ENCODE results near the gene RGMA. TPM values are rescaled to one million over a fixed set of nuclear protein-coding genes. Genes with fewer than 3 reads are reported as not detected.

Gene RGMA
- total and polyA plus RNA-seq, 2 donors (not counting 3 experiments of a cell fraction or from before 2014, with no cell fraction given): 0.06 to 0.13 TPM

DNA sequence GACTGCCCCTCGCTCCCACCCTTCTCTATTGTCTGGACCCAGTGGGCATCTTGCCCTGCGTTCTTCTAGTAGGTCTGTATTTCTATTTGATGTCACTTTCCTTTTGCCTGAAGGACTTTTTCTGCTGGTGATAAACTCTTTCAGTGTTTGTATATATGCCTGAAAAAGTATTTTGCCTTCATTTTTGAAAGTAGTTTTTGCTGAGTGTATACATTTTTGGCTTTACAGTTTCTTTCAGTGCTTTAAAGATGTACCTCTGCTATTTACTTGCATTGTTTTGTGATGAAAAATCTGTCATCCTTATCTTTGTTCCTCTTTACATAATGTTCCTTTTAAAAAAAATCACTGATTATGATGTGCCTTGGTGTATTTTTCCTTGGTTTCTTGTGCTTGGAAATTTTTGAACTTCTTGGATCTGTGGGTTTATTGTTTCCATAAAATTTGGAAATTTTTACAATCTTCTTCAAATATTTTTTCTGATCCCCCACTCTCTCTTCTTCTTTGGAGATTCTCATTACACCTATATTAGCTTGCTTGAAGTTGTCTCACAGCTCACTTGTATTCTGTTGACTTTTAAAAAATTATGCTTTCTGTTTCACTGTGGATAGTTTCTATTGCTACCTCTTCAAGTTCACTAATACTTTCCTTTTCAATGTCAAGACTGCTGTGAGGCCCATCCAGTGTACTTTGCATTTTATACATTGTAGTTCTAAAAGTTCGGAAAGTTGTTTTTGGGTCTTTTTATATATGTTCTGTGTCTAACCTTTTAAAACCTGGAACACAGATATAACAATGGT is 67.8 kb downstream of the RGMA start:
- Histone ChIP-seq H4K20me1 (replicated peaks; ENCODE audit: control insufficient read depth, extremely low read depth, insufficient read depth, low read length) (no peaks in the 10 kb centered on the region), H3K4me2 (ENCODE audit: insufficient read depth, low read length) (no peak overlapping the region), H3K36me3 (ENCODE audit: control insufficient read depth in 2 of 2, extremely low read depth in 1 of 2, insufficient read depth in 2 of 2, low read length in 2 of 2) (peaks cover 39 to 41% of the 10 kb centered on the region in 2 experiments), H3K9ac (replicated peaks; ENCODE audit: extremely low read depth, insufficient read depth, low read length) (no peak overlapping the region), H3K4me3 (replicated peaks in 1 of 3; ENCODE audit: insufficient read depth in 1 of 3, low read depth in 1 of 3, low read length in 3 of 3) (no peak overlapping the region), H3K9me3 (replicated peaks; ENCODE audit: control insufficient read depth, insufficient read depth, low read length) (no peaks in the 10 kb centered on the region), H3K79me2 (ENCODE audit: control insufficient read depth, insufficient read depth, low read length) (peaks cover 38% of the 10 kb centered on the region), H3K27ac (ENCODE audit: insufficient read depth, low read depth, low read length) (no peak overlapping the region), H2AFZ (ENCODE audit: low read depth, low read length) (no peak overlapping the region), H3K4me1 (ENCODE audit: control insufficient read depth, extremely low read depth, insufficient read depth, low read length) (no peaks in the 10 kb centered on the region), H3K9me1 (replicated peaks; ENCODE audit: control insufficient read depth, extremely low read depth, insufficient read depth, low read length) (no peaks in the 10 kb centered on the region), H3K27me3 (ENCODE audit: control insufficient read depth in 2 of 2, insufficient read depth in 2 of 2, low read length in 2 of 2) (no peaks in the 10 kb centered on the region)
- ChIA-PET CTCF (interaction anchor here (1.4 to 3.0 kb wide), 3 partner anchors 9 to 225 kb away, joined by 3 to 11 read pairs (median 5); no protein-coding TSS in a partner anchor), POLR2A (no interaction called here)
- TF ChIP-seq MAX (IDR thresholded peaks at IDR 0.05; ENCODE audit: insufficient read depth, insufficient read length) (no peak), JUN (IDR thresholded peaks at IDR 0.05; ENCODE audit: borderline replicate concordance, insufficient read depth, insufficient read length, low read depth) (no peak)
- intact Hi-C loops (cut with micrococcal nuclease): no loop called here
- BruUV-seq (replicated peaks): no TSS peak
- DNase-seq (ENCODE audit: low read depth, low spot score) (no peak), FAIRE-seq (no peak)
- dilution Hi-C loops (cut with MboI; ENCODE audit: extremely low pct_ligation_motif_present, low sequenced_read_pairs): no loop called here

DNA sequence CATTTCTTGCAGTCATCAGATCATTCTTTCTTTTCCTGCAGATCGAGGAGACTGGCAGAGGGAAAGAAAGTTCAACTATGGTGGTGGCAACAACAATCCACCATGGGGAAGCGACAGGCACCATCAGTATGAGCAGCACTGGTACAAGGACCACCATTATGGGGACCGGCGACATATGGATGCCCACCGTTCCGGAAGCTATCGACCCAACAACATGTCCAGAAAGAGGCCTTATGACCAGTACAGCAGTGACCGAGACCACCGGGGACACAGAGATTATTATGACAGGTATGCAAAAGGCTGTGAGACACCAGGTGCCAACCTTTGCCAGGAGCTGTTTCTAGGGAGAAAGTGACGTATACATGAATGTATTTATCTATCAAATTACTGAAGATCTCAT is 69.0 kb downstream of the RGMA start:
- BruUV-seq (replicated peaks): no TSS peak
- peaks cover 41 to 49% of the 10 kb centered on the region in 2 experiments for H3K36me3 ChIP-seq (ENCODE audit: control insufficient read depth in 2 of 2, extremely low read depth in 1 of 2, insufficient read depth in 2 of 2, low read length in 2 of 2)
- no peak overlapping the region for H3K4me2 ChIP-seq (ENCODE audit: insufficient read depth, low read length)
- H4K20me1 ChIP-seq (replicated peaks; ENCODE audit: control insufficient read depth, extremely low read depth, insufficient read depth, low read length): no peaks in the 10 kb centered on the region
- no peaks in the 10 kb centered on the region for H3K27me3 ChIP-seq (ENCODE audit: control insufficient read depth in 2 of 2, insufficient read depth in 2 of 2, low read length in 2 of 2)
- FAIRE-seq (no peak), DNase-seq (ENCODE audit: low read depth, low spot score) (no peak)
- H3K4me3 ChIP-seq (replicated peaks in 1 of 3; ENCODE audit: insufficient read depth in 1 of 3, low read depth in 1 of 3, low read length in 3 of 3): no peak overlapping the region
- no peaks in the 10 kb centered on the region for H3K9me1 ChIP-seq (replicated peaks; ENCODE audit: control insufficient read depth, extremely low read depth, insufficient read depth, low read length)
- no peak overlapping the region for H2AFZ ChIP-seq (ENCODE audit: low read depth, low read length)
- H3K4me1 ChIP-seq (ENCODE audit: control insufficient read depth, extremely low read depth, insufficient read depth, low read length): no peaks in the 10 kb centered on the region
- TF ChIP-seq FOS (IDR thresholded peaks at IDR 0.05; ENCODE audit: borderline replicate concordance, insufficient read depth, low read length) (no peak), GATA2 (IDR thresholded peaks at IDR 0.05; ENCODE audit: insufficient read depth, insufficient read length, low read depth, low read length) (no peak), MYC (IDR thresholded peaks at IDR 0.05; ENCODE audit: low read depth, low read length) (no peak), POLR2AphosphoS5 (IDR thresholded peaks at IDR 0.05; ENCODE audit: insufficient read depth, low read depth, low read length) (no peak), EZH2 (IDR thresholded peaks at IDR 0.05; ENCODE audit: borderline replicate concordance, low read depth, low read length, severe bottlenecking) (no peak), JUN (IDR thresholded peaks at IDR 0.05; ENCODE audit: borderline replicate concordance, insufficient read depth, insufficient read length, low read depth) (no peak), CTCF (IDR thresholded peaks at IDR 0.05; ENCODE audit: extremely low read depth in 1 of 2, insufficient read depth in 1 of 2, low read depth in 1 of 2, low read length in 2 of 2) (no peak), POLR2A (IDR thresholded peaks at IDR 0.05; ENCODE audit: low read depth, low read length) (no peak)
- no peak overlapping the region for H3K27ac ChIP-seq (ENCODE audit: insufficient read depth, low read depth, low read length)
- POLR2A ChIA-PET: no interaction called here
- intact Hi-C loops (cut with micrococcal nuclease): loop anchor here (5.0 kb wide), 1 partner anchor 223 kb away; no protein-coding TSS in a partner anchor
- H3K79me2 ChIP-seq (ENCODE audit: control insufficient read depth, insufficient read depth, low read length): peaks cover 33% of the 10 kb centered on the region
- H3K9ac ChIP-seq (replicated peaks; ENCODE audit: extremely low read depth, insufficient read depth, low read length): no peak overlapping the region
- CTCF ChIA-PET: interaction anchor here (1.4 to 3.0 kb wide), 2 partner anchors 10 to 224 kb away, joined by 3 to 11 read pairs; no protein-coding TSS in a partner anchor
- dilution Hi-C loops (cut with MboI; ENCODE audit: extremely low pct_ligation_motif_present, low sequenced_read_pairs): no loop called here
- no peaks in the 10 kb centered on the region for H3K9me3 ChIP-seq (replicated peaks; ENCODE audit: control insufficient read depth, insufficient read depth, low read length)
